GM18519 (cell line): ENCODE data around the gene CBLL1.

Experiments
- ATAC-seq: cut with Tn5 transposase; IDR thresholded peaks from one replicate; pipeline ENCODE4 v1.9.1; 2021; ENCODE audit warnings: mild to moderate bottlenecking, moderate library complexity; ENCODE audit not compliant: unreplicated experiment, low FRiP score

CBLL1 gene

GRCh38 chr7:107803009-107803610, 59.2 kb downstream of the CBLL1 start, which contains the start of gene SLC26A3:
TSS of gene SLC26A3 (minus strand) at chr7:107803223. CDS start at chr7:107794509, 8,714 bp downstream.
- ATAC-seq, result no peak

- ATAC-seq, result no peak
Observed at GRCh38 chr7:107809179-107809578, 65.2 kb downstream of the CBLL1 start.

GRCh38 chr7:107810626-107811025, 66.7 kb downstream of the CBLL1 start:
- ATAC-seq, result no peak
